AG10803 (cell line): ENCODE measurements around the gene NSMCE1.

ENCODE experiments used
- DNase-seq: peaks from one replicate; pipeline ENCODE4 v3.0.0; 2010; ENCODE audit warnings: low read depth
- H3K4me3 ChIP-seq: 2 replicates; pipeline ENCODE4 v1.5.1; 2011; ENCODE audit warnings: mild to moderate bottlenecking, low read length, control low read depth
- CTCF ChIP-seq: conservative IDR thresholded peaks from 2 replicates; pipeline ENCODE4 v1.5.1; 2011; ENCODE audit warnings: mild to moderate bottlenecking, low read length, control low read depth, inconsistent platforms

NSMCE1 gene

GRCh38 chr16:27190316-27190871, 78.2 kb downstream of the NSMCE1 start:
- TF ChIP-seq CTCF = no peak
- no peak overlapping the region for H3K4me3 ChIP-seq
- DNase-seq = no peak

- no peak for TF ChIP-seq CTCF
- no peak overlapping the region for H3K4me3 ChIP-seq
- no peak for DNase-seq
These were observed 79.1 kb downstream of the NSMCE1 start for GRCh38 chr16:27189335-27189972.

- H3K4me3 ChIP-seq = no peak overlapping the region
- no peak for TF ChIP-seq CTCF
- no peak for DNase-seq
These were observed 79.9 kb downstream of the NSMCE1 start for GRCh38 chr16:27188633-27189032.

GRCh38 chr16:27185776-27186130, 82.8 kb downstream of the NSMCE1 start:
- no peak for DNase-seq
- TF ChIP-seq CTCF = no peak

GRCh38 chr16:27182906-27183405, 85.6 kb downstream of the NSMCE1 start:
- H3K4me3 ChIP-seq = no peak overlapping the region
- TF ChIP-seq CTCF = no peak
- no peak for DNase-seq

More at GRCh38 chr16:27185776-27186130, 82.8 kb downstream of the NSMCE1 start:
- no peak overlapping the region for H3K4me3 ChIP-seq

- TF ChIP-seq CTCF = no peak
- H3K4me3 ChIP-seq = no peak overlapping the region
- DNase-seq = no peak
These were observed 87.4 kb downstream of the NSMCE1 start for GRCh38 chr16:27181019-27181790.
